Measurements from ENCODE around the gene TACC2. TPM values are rescaled to one million over a fixed set of nuclear protein-coding genes. Genes with fewer than 3 reads are reported as not detected.

Gene TACC2
- total RNA-seq, 2 experiments from 2014 or later = not detected

GRCh38 chr10:122184254-122184653 lies 195.3 kb downstream of the TACC2 start:
- no peaks in the 10 kb centered on the region for H3K9me3 ChIP-seq (ENCODE audit: low read length)
- no peak for DNase-seq (ENCODE audit: low spot score)
- H3K79me2 ChIP-seq (ENCODE audit: insufficient read depth, low read depth, low read length) = no peaks in the 10 kb centered on the region
- TF ChIP-seq CTCF (conservative IDR thresholded peaks at IDR 0.05; ENCODE audit: low read length) (no peak), EZH2phosphoT487 (IDR thresholded peaks at IDR 0.05; ENCODE audit: borderline replicate concordance, low read depth, low read length) (no peak)
- H3K4me2 ChIP-seq (ENCODE audit: low read length) = no peak overlapping the region
- H3K9me2 ChIP-seq (ENCODE audit: insufficient read depth, low read length) = no peaks in the 10 kb centered on the region
- ChIA-PET CTCF (ENCODE audit: unreplicated experiment) (no interaction called here), POLR2A (no interaction called here)
- intact Hi-C loops (cut with micrococcal nuclease; ENCODE audit: unreplicated experiment) = no loop called here
- H3K4me3 ChIP-seq (ENCODE audit: low read depth, low read length, poor library complexity, severe bottlenecking) = no peak overlapping the region
- no peaks in the 10 kb centered on the region for H3K36me3 ChIP-seq (ENCODE audit: insufficient read depth, low read length)
- no peaks in the 10 kb centered on the region for H3K4me1 ChIP-seq (ENCODE audit: insufficient read depth, low read length, poor library complexity, severe bottlenecking)
- BruUV-seq (replicated peaks) = no TSS peak
- no peaks in the 10 kb centered on the region for H4K20me1 ChIP-seq (ENCODE audit: insufficient read depth, low read length)
- no peak overlapping the region for H3K27ac ChIP-seq (ENCODE audit: low read depth, low read length, poor library complexity, severe bottlenecking)
- no peak overlapping the region for H2AFZ ChIP-seq (ENCODE audit: low read length)

DNA sequence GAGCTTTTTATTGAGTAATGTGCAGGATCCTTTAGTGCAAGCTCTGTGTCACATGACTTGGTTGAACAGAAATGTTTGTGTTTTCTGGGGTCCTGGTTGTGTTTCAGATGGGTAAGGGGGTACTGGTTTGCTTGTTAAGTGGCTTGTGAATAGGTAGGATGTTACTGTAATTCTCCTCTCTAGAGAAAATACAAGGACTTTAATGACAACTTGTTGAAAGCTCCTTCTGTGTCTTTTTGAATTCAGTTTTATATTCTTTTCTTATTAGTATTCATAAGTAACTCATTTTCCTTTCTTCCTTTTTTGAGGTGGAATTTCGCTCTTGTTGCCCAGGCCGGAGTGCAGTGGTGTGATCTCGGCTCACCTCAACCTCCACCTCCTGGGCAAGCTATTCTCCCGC lies 196.7 kb downstream of the TACC2 start:
- Histone ChIP-seq H3K9me3 (ENCODE audit: low read length) (no peaks in the 10 kb centered on the region), H3K27ac (ENCODE audit: low read depth, low read length, poor library complexity, severe bottlenecking) (no peak overlapping the region), H3K4me2 (ENCODE audit: low read length) (no peak overlapping the region), H3K4me1 (ENCODE audit: insufficient read depth, low read length, poor library complexity, severe bottlenecking) (no peaks in the 10 kb centered on the region), H3K9me2 (ENCODE audit: insufficient read depth, low read length) (no peaks in the 10 kb centered on the region), H4K20me1 (ENCODE audit: insufficient read depth, low read length) (no peaks in the 10 kb centered on the region), H3K4me3 (ENCODE audit: low read depth, low read length, poor library complexity, severe bottlenecking) (no peak overlapping the region), H3K36me3 (ENCODE audit: insufficient read depth, low read length) (no peaks in the 10 kb centered on the region), H2AFZ (ENCODE audit: low read length) (no peak overlapping the region), H3K79me2 (ENCODE audit: insufficient read depth, low read depth, low read length) (no peaks in the 10 kb centered on the region)
- BruUV-seq (replicated peaks) = no TSS peak
- POLR2A ChIA-PET = no interaction called here
- TF ChIP-seq CTCF (conservative IDR thresholded peaks at IDR 0.05; ENCODE audit: low read length) = no peak
- TF ChIP-seq EZH2phosphoT487 (IDR thresholded peaks at IDR 0.05; ENCODE audit: borderline replicate concordance, low read depth, low read length) = no peak
- intact Hi-C loops (cut with micrococcal nuclease; ENCODE audit: unreplicated experiment) = no loop called here
- CTCF ChIA-PET (ENCODE audit: unreplicated experiment) = no interaction called here
- DNase-seq (ENCODE audit: low spot score) = no peak

GRCh38 chr10:122186816-122187810 lies 198.2 kb downstream of the TACC2 start:
- no peaks in the 10 kb centered on the region for H3K36me3 ChIP-seq (ENCODE audit: insufficient read depth, low read length)
- no peaks in the 10 kb centered on the region for H3K4me1 ChIP-seq (ENCODE audit: insufficient read depth, low read length, poor library complexity, severe bottlenecking)
- H3K4me2 ChIP-seq (ENCODE audit: low read length) = no peak overlapping the region
- no peak for DNase-seq (ENCODE audit: low spot score)
- intact Hi-C loops (cut with micrococcal nuclease; ENCODE audit: unreplicated experiment) = no loop called here
- no peaks in the 10 kb centered on the region for H3K9me3 ChIP-seq (ENCODE audit: low read length)
- H2AFZ ChIP-seq (ENCODE audit: low read length) = no peak overlapping the region
- ChIA-PET CTCF (ENCODE audit: unreplicated experiment) (no interaction called here), POLR2A (interaction anchor here (0.7 to 1.4 kb wide), 2 partner anchors 12 to 34 kb away, joined by 3 read pairs; no protein-coding TSS in a partner anchor)
- no TSS peak for BruUV-seq (replicated peaks)
- H3K79me2 ChIP-seq (ENCODE audit: insufficient read depth, low read depth, low read length) = no peaks in the 10 kb centered on the region
- no peak for TF ChIP-seq CTCF (conservative IDR thresholded peaks at IDR 0.05; ENCODE audit: low read length)
- TF ChIP-seq EZH2phosphoT487 (IDR thresholded peaks at IDR 0.05; ENCODE audit: borderline replicate concordance, low read depth, low read length) = no peak
- no peaks in the 10 kb centered on the region for H3K9me2 ChIP-seq (ENCODE audit: insufficient read depth, low read length)
- no peak overlapping the region for H3K27ac ChIP-seq (ENCODE audit: low read depth, low read length, poor library complexity, severe bottlenecking)
- no peak overlapping the region for H3K4me3 ChIP-seq (ENCODE audit: low read depth, low read length, poor library complexity, severe bottlenecking)
- H4K20me1 ChIP-seq (ENCODE audit: insufficient read depth, low read length) = no peaks in the 10 kb centered on the region

All from OCI-LY7 (cell line).